Keratinocyte (primary cell): Measurements from ENCODE around the gene AFTPH. TPM values are rescaled to one million over a fixed set of nuclear protein-coding genes. Genes with fewer than 3 reads are reported as not detected.
A peak's percentile ranks its signal among the peaks of the same experiment; 100 is the strongest.

Experiments used
- DNase-seq: peaks from one replicate; pipeline ENCODE4 v3.0.0-alpha.2; 2011; ENCODE audit warnings: low read depth, missing footprints, low spot score
- FAIRE-seq: peaks from 2 replicates; lab custom pipeline; 2011; peaks lifted over from hg19 to GRCh38; lab: Jason Lieb, UNC
- H2AFZ ChIP-seq: 2 replicates; pipeline ENCODE4 v1.6.0; 2012; ENCODE audit warnings: low read length, control low read depth, inconsistent platforms; ENCODE audit not compliant: control insufficient read depth
- H3K27ac ChIP-seq: 2 replicates; pipeline ENCODE4 v1.5.1; 2011; ENCODE audit warnings: low read length; ENCODE audit not compliant: control insufficient read depth, insufficient read depth
- H3K27me3 ChIP-seq: 3 replicates; pipeline ENCODE4 v1.6.0; 2011; ENCODE audit warnings: low read length; ENCODE audit not compliant: control insufficient read depth, insufficient read depth; ENCODE audit errors: extremely low read depth
- H3K36me3 ChIP-seq, 2 experiments: 2 replicates in 1 of 2; 3 replicates in 1 of 2; pipeline ENCODE4 v1.5.1; 2011; ENCODE audit warnings: low read length in 2 of 2, mild to moderate bottlenecking in 1 of 2; ENCODE audit not compliant: control insufficient read depth in 2 of 2, insufficient read depth in 2 of 2; ENCODE audit errors: extremely low read depth in 1 of 2
- H3K4me1 ChIP-seq: 3 replicates; pipeline ENCODE4 v1.5.1; 2011; ENCODE audit warnings: low read length; ENCODE audit not compliant: control insufficient read depth, insufficient read depth; ENCODE audit errors: extremely low read depth
- H3K4me2 ChIP-seq: 3 replicates; pipeline ENCODE4 v1.6.0; 2011; ENCODE audit warnings: low read depth, low read length; ENCODE audit not compliant: control insufficient read depth, insufficient read depth; ENCODE audit errors: extremely low read depth
- H3K4me3 ChIP-seq, 3 experiments: fragments of 200-600 bp in 1 of 3; sonication (generic) in 1 of 3; 2 replicates in 2 of 3; 3 replicates in 1 of 3; pipeline ENCODE4 v1.5.1; 2011 to 2016; ENCODE audit warnings: low read length in 3 of 3, mild to moderate bottlenecking in 3 of 3, control low read depth in 2 of 3, inconsistent platforms in 1 of 3, low read depth in 1 of 3, mixed read lengths in 1 of 3, mixed run types in 1 of 3, moderate library complexity in 1 of 3; ENCODE audit not compliant: control insufficient read depth in 2 of 3, insufficient read depth in 2 of 3; ENCODE audit errors: extremely low read depth in 1 of 3
- H3K79me2 ChIP-seq: 2 replicates; pipeline ENCODE4 v1.6.0; 2012; ENCODE audit warnings: low read length; ENCODE audit not compliant: control insufficient read depth, insufficient read depth
- H3K9ac ChIP-seq: 3 replicates; pipeline ENCODE4 v1.6.0; 2011; ENCODE audit warnings: low read length; ENCODE audit not compliant: control insufficient read depth, insufficient read depth; ENCODE audit errors: extremely low read depth
- H3K9me1 ChIP-seq: 3 replicates; pipeline ENCODE4 v1.6.0; 2011; ENCODE audit warnings: low read length; ENCODE audit not compliant: control insufficient read depth, insufficient read depth; ENCODE audit errors: extremely low read depth
- H3K9me3 ChIP-seq: 2 replicates; pipeline ENCODE4 v1.5.1; 2012; ENCODE audit warnings: low read depth, low read length; ENCODE audit not compliant: control insufficient read depth
- H4K20me1 ChIP-seq: 3 replicates; pipeline ENCODE4 v1.6.0; 2011; ENCODE audit warnings: low read length; ENCODE audit not compliant: control insufficient read depth, insufficient read depth; ENCODE audit errors: extremely low read depth
- CTCF ChIP-seq, 3 experiments: IDR thresholded peaks in 1 of 3; conservative IDR thresholded peaks in 1 of 3; optimal IDR thresholded peaks in 1 of 3; 2 replicates in 2 of 3; 3 replicates in 1 of 3; pipeline versions ENCODE3 to v1.5.1; 2011; ENCODE audit warnings: low read length in 3 of 3, mild to moderate bottlenecking in 3 of 3, moderate library complexity in 2 of 3, control low read depth in 1 of 3, inconsistent platforms in 1 of 3; ENCODE audit not compliant: insufficient read depth in 2 of 3; ENCODE audit errors: extremely low read depth in 1 of 3
- EZH2 ChIP-seq: IDR thresholded peaks from one replicate; pipeline ENCODE4 v1.6.1; 2012; ENCODE audit warnings: inconsistent platforms, mild to moderate bottlenecking, low read length, moderate library complexity
- dilution Hi-C: fragments of 300-500 bp; cut with MboI; formaldehyde crosslinking; loops from one replicate; pipeline ENCODE4 v1.7.0; 2020; ENCODE audit warnings: low sequenced_read_pairs; ENCODE audit not compliant: extremely low pct_ligation_motif_present
- polyA plus RNA-seq, 5 experiments: library from polyadenylated mRNA; depleted of rRNA in 3 of 5; stranded (reverse) in 3 of 5; stranded (forward) in 1 of 5; unstranded in 1 of 5; fragments of >200 nt; gene quantifications; 1 replicate in 1 of 5; 2 replicates in 3 of 5; 3 replicates in 1 of 5; pipeline versions ENCODE4 v1.2.1 to v1.2.3, GENCODE V29; 2011 to 2012; ENCODE audit warnings: missing spikeins in 2 of 5, low read depth in 1 of 5, low replicate concordance in 1 of 5

Gene AFTPH
- polyA plus RNA-seq, 1 donor (not counting 4 experiments of a cell fraction or from before 2014, with no cell fraction given) = 28.3 TPM

- peak; percentile 20 for FAIRE-seq
- no peak overlapping the region for H3K4me3 ChIP-seq
These were observed 71.5 kb downstream of the AFTPH start for GRCh38 chr2:64595397-64596176.

GRCh38 chr2:64598226-64598625 lies 74.1 kb downstream of the AFTPH start:
- no peak overlapping the region for H3K9ac ChIP-seq
- no peaks in the 10 kb centered on the region for H3K79me2 ChIP-seq
- TF ChIP-seq EZH2 (no peak), CTCF (optimal IDR thresholded peaks at IDR 0.05 in 1 of 3, IDR thresholded peaks at IDR 0.05 in 1 of 3, conservative IDR thresholded peaks at IDR 0.05 in 1 of 3; ENCODE audit: extremely low read depth in 1 of 3, insufficient read depth in 2 of 3, low read length in 3 of 3) (no peak)
- H3K27ac ChIP-seq = no peak overlapping the region
- H3K4me1 ChIP-seq = peaks cover 24% of the 10 kb centered on the region
- no peaks in the 10 kb centered on the region for H3K9me3 ChIP-seq
- H3K4me2 ChIP-seq = no peak overlapping the region
- no peak overlapping the region for H2AFZ ChIP-seq
- no peaks in the 10 kb centered on the region for H4K20me1 ChIP-seq
- FAIRE-seq = no peak
- DNase-seq = no peak
- no peaks in the 10 kb centered on the region for H3K36me3 ChIP-seq
- no peaks in the 10 kb centered on the region for H3K9me1 ChIP-seq
- no peak overlapping the region for H3K4me3 ChIP-seq
- H3K27me3 ChIP-seq = no peaks in the 10 kb centered on the region
- dilution Hi-C loops = no loop called here

More at GRCh38 chr2:64595397-64596176, 71.5 kb downstream of the AFTPH start:
- Histone ChIP-seq H3K36me3 (no peaks in the 10 kb centered on the region), H3K27ac (peak overlapping the region; percentile 33), H3K79me2 (no peaks in the 10 kb centered on the region), H3K9ac (no peak overlapping the region), H3K9me3 (no peaks in the 10 kb centered on the region), H3K4me1 (peaks cover 36% of the 10 kb centered on the region), H3K4me2 (no peak overlapping the region), H2AFZ (no peak overlapping the region), H3K9me1 (no peaks in the 10 kb centered on the region), H4K20me1 (no peaks in the 10 kb centered on the region), H3K27me3 (no peaks in the 10 kb centered on the region)
- DNase-seq = no peak
- peak; percentile 5 to 35 (median 32) for TF ChIP-seq CTCF (optimal IDR thresholded peaks at IDR 0.05 in 1 of 3, IDR thresholded peaks at IDR 0.05 in 1 of 3, conservative IDR thresholded peaks at IDR 0.05 in 1 of 3; ENCODE audit: extremely low read depth in 1 of 3, insufficient read depth in 2 of 3, low read length in 3 of 3)
- TF ChIP-seq EZH2 = no peak
- dilution Hi-C loops = no loop called here
